Measurements from ENCODE around the gene GSG1. TPM values are rescaled to one million over a fixed set of nuclear protein-coding genes. Genes with fewer than 3 reads are reported as not detected.

GSG1 gene
- 0.43 and 0.44 TPM in 2 replicates for total RNA-seq

GRCh38 chr12:13103391-13104033 is at the start of gene GSG1:
GSG1 (minus strand) TSS chr12:13103667; CDS start chr12:13103512, 155 bp downstream.

GRCh38 chr12:13044002-13044905 is 59.2 kb downstream of the GSG1 start, which contains the start of gene FAM234B:
FAM234B (plus strand) TSS chr12:13044381; CDS start chr12:13044404, 23 bp downstream.

Other genes starting within 250 kb of the GSG1 start
- gene GPRC5A, start 212.1 kb downstream of the GSG1 start, total RNA-seq = 17.9 and 50.1 TPM in 2 replicates
- gene GPRC5D, start 151.5 kb downstream of the GSG1 start, total RNA-seq = not detected in 2 replicates
- gene HEBP1, start 103.4 kb downstream of the GSG1 start, total RNA-seq = 8.9 and 27.4 TPM in 2 replicates
- 7.0 and 7.6 TPM in 2 replicates for gene FAM234B, start 59.3 kb downstream of the GSG1 start, total RNA-seq
- gene EMP1, start 93.1 kb upstream of the GSG1 start, total RNA-seq = 56.2 and 219 TPM in 2 replicates